Left lung (tissue), 10 donors: ENCODE data around the gene MIPEP. TPM values are rescaled to one million over a fixed set of nuclear protein-coding genes. Genes with fewer than 3 reads are reported as not detected.

Source experiments
- ATAC-seq: fragments of 200-7000 bp; cut with Tn5 transposase; one replicate; pipeline ENCODE4 v1.9.1; 2020; ENCODE audit warnings: moderate library complexity
- DNase-seq, 4 donors: peaks; one replicate each; pipeline ENCODE4 v3.0.0-alpha.2; 2013 to 2020
- H3K27ac ChIP-seq, 2 donors: fragments of 200-600 bp; sonication (generic) in 1 of 2; one replicate each; pipeline versions ENCODE4 v1.5.0 to v1.8.0; 2020 to 2021
- H3K27me3 ChIP-seq, 2 donors: fragments of 200-600 bp; sonication (generic) in 1 of 2; one replicate each; pipeline versions ENCODE4 v1.5.0 to v1.8.0; 2020 to 2021
- H3K36me3 ChIP-seq, 2 donors: fragments of 200-600 bp; sonication (generic) in 1 of 2; one replicate each; pipeline versions ENCODE4 v1.5.0 to v1.8.0; 2020 to 2021
- H3K4me1 ChIP-seq, 2 donors: fragments of 200-600 bp; one replicate each; pipeline ENCODE4 v1.8.0; 2021
- H3K4me3 ChIP-seq, 2 donors: fragments of 200-600 bp; sonication (generic) in 1 of 2; one replicate each; pipeline versions ENCODE4 v1.5.0 to v1.8.0; 2020 to 2021; ENCODE audit warnings: mild to moderate bottlenecking in 1 of 2
- H3K9me3 ChIP-seq, 2 donors: fragments of 200-600 bp; sonication (generic) in 1 of 2; one replicate each; pipeline versions ENCODE4 v1.5.0 to v1.8.0; 2020 to 2021
- intact Hi-C, 2 donors: fragments of 100-400 bp; cut with DNase I; formaldehyde crosslinking; loops; one replicate each; pipeline versions ENCODE4 v1.11.2 to v1.14.2; 2022
- polyA plus RNA-seq, 6 donors: library from polyadenylated mRNA; unstranded; fragments of 120-200 nt; gene quantifications; one replicate each; pipeline ENCODE4 v1.2.1, GENCODE V29; 2013; ENCODE audit not compliant: insufficient read length in 6 of 6
- total RNA-seq, 2 donors: library from RNA; stranded (reverse); fragmentation: NEBNext Ultra II Directional; extraction: Animal tissue kit (Norgen Biotek cat#: 25700); gene quantifications; one replicate each; pipeline ENCODE4 v1.2.1, GENCODE V29; 2021
- TF ChIP-seq, protein P1 (sequence below), 2 donors: fragments of 200-600 bp; sonication (generic) in 1 of 2; IDR thresholded peaks; one replicate each; pipeline versions ENCODE4 v1.5.0 to v1.8.0; 2021; ENCODE audit warnings: antibody characterized with exemption in 2 of 2
- donor health status: DM: no; HTN: yes; CAD: no.
- donor health status: DM: no; HTN: no; CAD: no.

Gene MIPEP
- total and polyA plus RNA-seq, 8 donors = 15.6 to 26.2 (median 17.4) TPM

DNA sequence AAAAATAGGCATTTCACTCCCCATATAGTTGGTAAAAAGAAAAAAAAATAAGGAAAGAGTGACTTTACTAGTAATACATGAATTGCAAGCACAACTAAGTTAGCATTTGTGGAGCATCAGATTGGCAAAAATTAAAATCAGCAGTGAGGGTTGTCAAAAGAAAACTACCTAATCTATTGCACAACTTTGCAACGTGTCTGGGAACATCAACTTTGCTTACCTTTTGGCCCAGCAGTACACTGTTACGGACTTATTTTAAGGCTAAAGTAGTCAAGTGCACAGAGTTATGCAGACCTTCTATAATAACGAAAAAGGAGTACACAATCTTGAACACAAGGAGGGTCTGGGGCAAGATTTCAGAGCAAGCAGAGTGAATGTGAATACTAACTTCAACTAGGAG lies 102.6 kb downstream of the MIPEP start:
- intact Hi-C loops = no loop called here
- H3K27ac ChIP-seq = no peak overlapping the region
- TF ChIP-seq, protein P1, sequence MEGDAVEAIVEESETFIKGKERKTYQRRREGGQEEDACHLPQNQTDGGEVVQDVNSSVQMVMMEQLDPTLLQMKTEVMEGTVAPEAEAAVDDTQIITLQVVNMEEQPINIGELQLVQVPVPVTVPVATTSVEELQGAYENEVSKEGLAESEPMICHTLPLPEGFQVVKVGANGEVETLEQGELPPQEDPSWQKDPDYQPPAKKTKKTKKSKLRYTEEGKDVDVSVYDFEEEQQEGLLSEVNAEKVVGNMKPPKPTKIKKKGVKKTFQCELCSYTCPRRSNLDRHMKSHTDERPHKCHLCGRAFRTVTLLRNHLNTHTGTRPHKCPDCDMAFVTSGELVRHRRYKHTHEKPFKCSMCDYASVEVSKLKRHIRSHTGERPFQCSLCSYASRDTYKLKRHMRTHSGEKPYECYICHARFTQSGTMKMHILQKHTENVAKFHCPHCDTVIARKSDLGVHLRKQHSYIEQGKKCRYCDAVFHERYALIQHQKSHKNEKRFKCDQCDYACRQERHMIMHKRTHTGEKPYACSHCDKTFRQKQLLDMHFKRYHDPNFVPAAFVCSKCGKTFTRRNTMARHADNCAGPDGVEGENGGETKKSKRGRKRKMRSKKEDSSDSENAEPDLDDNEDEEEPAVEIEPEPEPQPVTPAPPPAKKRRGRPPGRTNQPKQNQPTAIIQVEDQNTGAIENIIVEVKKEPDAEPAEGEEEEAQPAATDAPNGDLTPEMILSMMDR (IDR thresholded peaks at IDR 0.05) = no peak
- ATAC-seq = peak; percentile 16
- H3K27me3 ChIP-seq = no peaks in the 10 kb centered on the region
- H3K4me1 ChIP-seq = peaks cover 0 to 8% of the 10 kb centered on the region in 2 donors
- no peak overlapping the region for H3K4me3 ChIP-seq
- DNase-seq = no peak
- no peaks in the 10 kb centered on the region for H3K9me3 ChIP-seq
- no peaks in the 10 kb centered on the region for H3K36me3 ChIP-seq

DNA sequence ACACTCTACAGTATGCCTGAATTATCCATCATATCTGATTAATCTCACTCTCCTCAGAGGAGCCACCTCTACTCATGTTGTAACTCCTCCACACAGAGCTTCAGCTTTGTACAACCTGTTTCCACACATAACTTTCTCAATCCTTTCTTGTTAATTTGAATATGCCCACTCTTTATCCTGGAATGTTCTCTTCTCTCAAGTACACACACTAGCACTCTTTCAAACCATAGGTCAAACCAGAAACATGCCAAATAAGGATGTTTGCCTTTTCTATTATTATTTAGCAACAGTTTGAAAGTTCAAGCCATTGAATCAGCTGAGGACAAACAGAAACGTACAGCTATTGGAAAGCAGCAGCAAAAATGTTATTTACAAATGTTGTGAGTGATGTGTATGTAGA lies 110.3 kb downstream of the MIPEP start:
- Histone ChIP-seq H3K36me3 (no peaks in the 10 kb centered on the region), H3K27me3 (no peaks in the 10 kb centered on the region), H3K4me1 (peaks cover 16 to 18% of the 10 kb centered on the region in 2 donors), H3K9me3 (no peaks in the 10 kb centered on the region), H3K4me3 (no peak overlapping the region), H3K27ac (peak overlapping the region in 1 of 2 donors; percentile 42)
- intact Hi-C loops = no loop called here
- no peak for DNase-seq
- ATAC-seq = peak; percentile 95
- TF ChIP-seq, protein P1 (IDR thresholded peaks at IDR 0.05) = no peak

DNA sequence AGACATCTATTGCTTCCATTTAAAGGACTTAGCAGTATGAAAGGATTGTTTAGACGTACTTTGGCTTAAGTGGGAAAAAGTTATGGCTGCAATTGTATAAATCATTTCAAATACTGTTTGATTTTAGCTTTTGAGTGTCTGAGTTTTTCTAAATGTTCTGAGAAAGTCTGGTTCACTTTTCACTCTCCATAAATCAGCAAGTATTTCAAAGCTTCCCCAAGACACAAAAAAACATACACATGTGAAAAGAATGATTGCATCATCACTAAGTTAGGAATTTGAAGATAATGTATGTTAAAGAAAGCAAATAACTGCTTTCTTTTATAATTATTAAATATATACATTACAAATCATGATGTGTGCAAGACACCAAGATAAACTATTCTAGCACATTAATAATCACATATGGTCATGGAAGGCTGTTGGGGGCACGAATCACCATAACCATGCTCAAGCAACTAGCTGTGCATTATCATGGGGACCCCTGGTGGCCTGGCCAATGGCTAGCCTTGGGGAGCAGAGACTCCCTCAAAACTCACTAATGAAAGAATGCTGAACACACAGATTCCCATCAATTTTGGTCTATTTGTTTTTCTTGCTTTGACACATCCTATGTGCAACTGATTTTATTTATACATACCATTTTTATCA lies 111.1 kb downstream of the MIPEP start:
- intact Hi-C loops = no loop called here
- Histone ChIP-seq H3K4me1 (peaks cover 16 to 18% of the 10 kb centered on the region in 2 donors), H3K27me3 (no peaks in the 10 kb centered on the region), H3K9me3 (no peaks in the 10 kb centered on the region), H3K27ac (peak overlapping the region in 1 of 2 donors; percentile 10), H3K4me3 (no peak overlapping the region), H3K36me3 (no peaks in the 10 kb centered on the region)
- DNase-seq (peak in 2 of 4 donors; percentile 72 to 83), ATAC-seq (peak; percentile 14)
- TF ChIP-seq, protein P1 (IDR thresholded peaks at IDR 0.05) = no peak

DNA sequence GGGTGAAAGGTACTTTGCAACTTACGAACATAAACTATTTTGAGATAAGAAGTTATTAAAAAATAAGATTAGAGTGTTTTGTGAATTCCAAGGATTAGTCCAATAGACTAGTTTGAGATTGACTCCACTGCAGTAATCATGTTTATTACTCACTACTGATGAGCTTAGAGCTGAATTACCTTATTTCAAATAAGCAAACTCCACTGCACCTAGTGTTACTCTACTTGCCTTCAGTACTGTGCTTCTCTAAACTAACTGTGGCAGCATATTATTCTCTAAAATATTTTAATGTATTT lies 111.7 kb downstream of the MIPEP start:
- TF ChIP-seq, protein P1 (IDR thresholded peaks at IDR 0.05) = no peak
- intact Hi-C loops = no loop called here
- ATAC-seq = peak; percentile 12

DNA sequence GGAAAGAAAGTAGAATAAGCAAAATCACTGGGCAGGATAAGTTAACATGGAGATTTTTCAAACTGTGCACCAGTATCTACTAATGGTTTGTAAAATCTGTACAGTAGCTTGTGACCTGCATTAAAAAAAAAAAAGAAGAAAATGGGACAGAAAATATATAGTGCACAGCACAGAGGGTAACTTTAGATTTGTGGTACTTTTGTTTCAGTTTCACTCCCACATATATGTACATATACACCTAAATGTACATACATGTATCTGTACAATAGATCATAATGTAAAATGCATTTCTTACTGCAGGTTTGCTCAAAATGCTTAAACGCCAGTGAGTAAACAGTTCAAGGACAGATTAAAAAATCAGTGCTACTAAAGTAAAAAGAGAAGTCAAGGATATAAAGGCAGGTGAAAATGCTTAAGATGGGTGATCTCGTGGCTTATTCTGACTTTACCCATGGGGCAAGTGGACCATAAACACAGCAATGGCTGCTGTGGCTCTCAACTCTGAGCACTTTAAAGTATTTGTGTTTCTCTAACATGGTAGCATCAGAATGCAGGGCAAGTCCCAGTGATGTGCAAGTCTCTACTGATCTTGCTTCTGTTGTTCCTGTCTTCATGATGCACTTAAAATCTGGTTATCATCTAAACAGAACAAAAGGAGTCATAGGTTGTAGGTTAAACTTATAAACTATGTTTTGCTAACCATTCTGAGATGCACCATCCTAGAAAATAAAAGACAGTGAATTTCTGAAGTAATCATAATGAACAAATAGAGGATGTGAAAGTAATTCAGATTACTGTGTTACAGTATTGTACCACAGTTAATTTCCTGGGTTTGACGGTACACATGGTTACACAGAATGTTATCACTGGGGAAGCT lies 112.3 kb downstream of the MIPEP start:
- Histone ChIP-seq H3K27me3 (no peaks in the 10 kb centered on the region), H3K4me1 (peaks cover 16 to 18% of the 10 kb centered on the region in 2 donors), H3K4me3 (no peak overlapping the region), H3K27ac (no peak overlapping the region), H3K9me3 (no peaks in the 10 kb centered on the region), H3K36me3 (no peaks in the 10 kb centered on the region)
- DNase-seq (no peak), ATAC-seq (peak; percentile 22)
- intact Hi-C loops = no loop called here
- TF ChIP-seq, protein P1 (IDR thresholded peaks at IDR 0.05) = no peak

More for the DNA sequence above, 111.7 kb downstream of the MIPEP start:
- DNase-seq = no peak
- Histone ChIP-seq H3K36me3 (no peaks in the 10 kb centered on the region), H3K27ac (peak overlapping the region in 1 of 2 donors; percentile 10), H3K4me1 (peaks cover 16 to 18% of the 10 kb centered on the region in 2 donors), H3K27me3 (no peaks in the 10 kb centered on the region), H3K4me3 (no peak overlapping the region), H3K9me3 (no peaks in the 10 kb centered on the region)
